G401 (cell line): ENCODE results near the gene PGS1. TPM values are rescaled to one million over a fixed set of nuclear protein-coding genes. Genes with fewer than 3 reads are reported as not detected.

Source experiments
- DNase-seq: peaks from one replicate; pipeline ENCODE4 v3.0.0-alpha.2; 2015; ENCODE audit warnings: low spot score
- in situ Hi-C: cut with HindIII; loops from 2 replicates; pipeline ENCODE4 v1.10.0; 2016; ENCODE audit warnings: low sequenced_read_pairs, mixed read lengths
- total RNA-seq: library from RNA; depleted of rRNA; stranded (reverse); fragments of >200 nt; shearing (Covaris generic); gene quantifications from 2 replicates; pipeline ENCODE4 v1.2.3, GENCODE V29; 2014

Gene PGS1
- total RNA-seq, 1 experiment from 2014 or later: 43.0 TPM

- DNase-seq: peak; percentile 49
- in situ Hi-C loops: no loop called here
Observed at GRCh38 chr17:78345172-78345571, 33.3 kb upstream of the PGS1 start.

- in situ Hi-C loops: no loop called here
Observed at GRCh38 chr17:78345791-78346494, 32.5 kb upstream of the PGS1 start.

GRCh38 chr17:78346605-78347250, 31.7 kb upstream of the PGS1 start:
- no peak for DNase-seq
- in situ Hi-C loops: no loop called here

More at GRCh38 chr17:78345791-78346494, 32.5 kb upstream of the PGS1 start:
- DNase-seq: no peak

GRCh38 chr17:78347453-78347852, 31.0 kb upstream of the PGS1 start:
- in situ Hi-C loops: no loop called here

GRCh38 chr17:78348055-78348770, 30.2 kb upstream of the PGS1 start:
- in situ Hi-C loops: no loop called here
- DNase-seq: no peak

More at GRCh38 chr17:78347453-78347852, 31.0 kb upstream of the PGS1 start:
- DNase-seq: no peak

- DNase-seq: no peak
- in situ Hi-C loops: no loop called here
Observed at GRCh38 chr17:78349891-78350642, 28.4 kb upstream of the PGS1 start.

GRCh38 chr17:78351449-78352006, 26.9 kb upstream of the PGS1 start:
- in situ Hi-C loops: no loop called here
- peak; percentile 53 for DNase-seq

GRCh38 chr17:78353834-78354233, 24.6 kb upstream of the PGS1 start:
- DNase-seq: no peak
- in situ Hi-C loops: no loop called here

GRCh38 chr17:78355045-78355641, 23.3 kb upstream of the PGS1 start:
- DNase-seq: no peak

GRCh38 chr17:78355701-78356100, 22.7 kb upstream of the PGS1 start:
- DNase-seq: no peak
- in situ Hi-C loops: no loop called here

More at GRCh38 chr17:78355045-78355641, 23.3 kb upstream of the PGS1 start:
- in situ Hi-C loops: no loop called here

GRCh38 chr17:78356101-78356713, 22.2 kb upstream of the PGS1 start:
- in situ Hi-C loops: no loop called here
- DNase-seq: no peak

GRCh38 chr17:78357177-78357586, 21.3 kb upstream of the PGS1 start:
- no peak for DNase-seq
- in situ Hi-C loops: no loop called here

GRCh38 chr17:78357672-78358537, 20.5 kb upstream of the PGS1 start:
- in situ Hi-C loops: no loop called here
- no peak for DNase-seq

GRCh38 chr17:78358538-78359320, 19.7 kb upstream of the PGS1 start:
- DNase-seq: no peak
- in situ Hi-C loops: no loop called here

GRCh38 chr17:78359321-78359996, 19.0 kb upstream of the PGS1 start:
- DNase-seq: no peak
- in situ Hi-C loops: no loop called here

GRCh38 chr17:78359997-78360370, 18.5 kb upstream of the PGS1 start, which contains the start of gene SOCS3:
TSS of gene SOCS3 (minus strand) at chr17:78360077. CDS start at chr17:78359095, 982 bp downstream.
- in situ Hi-C loops: no loop called here
- DNase-seq: peak; percentile 56
